CD4-positive, CD25-positive, alpha-beta regulatory T cell (primary cell): ENCODE measurements around the gene SMG6. TPM values are rescaled to one million over a fixed set of nuclear protein-coding genes. Genes with fewer than 3 reads are reported as not detected.

Experiments used
- ATAC-seq, 2 donors: fragments of 150-1000 bp; cut with Tn5 transposase; one replicate each; pipeline ENCODE4 v1.10.0; 2021; ENCODE audit warnings: low read depth in 2 of 2, moderate number of reproducible peaks in 2 of 2, moderate library complexity in 1 of 2
- DNase-seq, 3 donors: peaks; one replicate each; pipeline versions ENCODE4 v3.0.0 to v3.0.0-alpha.2; 2012 to 2022; ENCODE audit warnings: mixed read lengths in 1 of 3
- H3K27ac ChIP-seq: one replicate; pipeline ENCODE4 v1.7.0; 2013; ENCODE audit warnings: mild to moderate bottlenecking, low read length; ENCODE audit not compliant: insufficient read depth, poor library complexity, severe bottlenecking
- H3K27me3 ChIP-seq: one replicate; pipeline ENCODE4 v1.7.0; 2013; ENCODE audit warnings: low read length; ENCODE audit not compliant: control insufficient read depth, insufficient read depth
- H3K36me3 ChIP-seq: one replicate; pipeline ENCODE4 v1.7.0; 2013; ENCODE audit warnings: mild to moderate bottlenecking, low read length, moderate library complexity; ENCODE audit not compliant: control insufficient read depth, insufficient read depth
- H3K4me1 ChIP-seq: 2 replicates; pipeline ENCODE4 v1.7.0; 2013; ENCODE audit warnings: mild to moderate bottlenecking, low read length; ENCODE audit not compliant: insufficient read depth, control insufficient read depth, poor library complexity, severe bottlenecking
- H3K4me3 ChIP-seq: one replicate; pipeline ENCODE4 v1.7.0; 2013; ENCODE audit warnings: low read depth, mild to moderate bottlenecking, low read length, moderate library complexity
- H3K9me3 ChIP-seq, 2 experiments: 1 replicate in 1 of 2; 2 replicates in 1 of 2; pipeline ENCODE4 v1.7.0; 2013; ENCODE audit warnings: low read length in 2 of 2, mild to moderate bottlenecking in 1 of 2, moderate library complexity in 1 of 2; ENCODE audit not compliant: control insufficient read depth in 2 of 2
- H3K27ac Mint-ChIP-seq, 3 donors: one replicate each; pipeline ENCODE4 v1.8.0; 2020 to 2022; ENCODE audit warnings: mild to moderate bottlenecking in 3 of 3, mixed read lengths in 3 of 3, moderate library complexity in 2 of 3
- H3K27me3 Mint-ChIP-seq: one replicate; pipeline ENCODE4 v1.8.0; 2022; ENCODE audit warnings: mild to moderate bottlenecking, mixed read lengths
- H3K36me3 Mint-ChIP-seq: one replicate; pipeline ENCODE4 v1.8.0; 2020; ENCODE audit warnings: mixed read lengths
- H3K4me1 Mint-ChIP-seq, 4 donors: one replicate each; pipeline ENCODE4 v1.8.0; 2020 to 2022; ENCODE audit warnings: mixed read lengths in 4 of 4, mild to moderate bottlenecking in 1 of 4
- H3K4me3 Mint-ChIP-seq, 4 donors: one replicate each; pipeline ENCODE4 v1.8.0; 2020 to 2022; ENCODE audit warnings: mild to moderate bottlenecking in 4 of 4, mixed read lengths in 4 of 4, moderate library complexity in 3 of 4
- H3K9me3 Mint-ChIP-seq, 7 donors: one replicate each; pipeline ENCODE4 v1.8.0; 2020 to 2022; ENCODE audit warnings: mixed read lengths in 7 of 7, mild to moderate bottlenecking in 3 of 7, moderate library complexity in 2 of 7
- polyA plus RNA-seq, 4 donors: library from polyadenylated mRNA; unstranded; fragments of 300-500 nt; fragmentation: Illumina TruSeq; gene quantifications; one replicate each; pipeline ENCODE4 v1.2.3, GENCODE V29; 2021
- total RNA-seq: library from RNA; stranded (reverse); gene quantifications from one replicate; pipeline ENCODE4 v1.2.3, GENCODE V29; 2022

The SMG6 gene
- total and polyA plus RNA-seq, 5 donors from 2014 or later: 3.3 to 42.9 (median 4.9) TPM

DNA sequence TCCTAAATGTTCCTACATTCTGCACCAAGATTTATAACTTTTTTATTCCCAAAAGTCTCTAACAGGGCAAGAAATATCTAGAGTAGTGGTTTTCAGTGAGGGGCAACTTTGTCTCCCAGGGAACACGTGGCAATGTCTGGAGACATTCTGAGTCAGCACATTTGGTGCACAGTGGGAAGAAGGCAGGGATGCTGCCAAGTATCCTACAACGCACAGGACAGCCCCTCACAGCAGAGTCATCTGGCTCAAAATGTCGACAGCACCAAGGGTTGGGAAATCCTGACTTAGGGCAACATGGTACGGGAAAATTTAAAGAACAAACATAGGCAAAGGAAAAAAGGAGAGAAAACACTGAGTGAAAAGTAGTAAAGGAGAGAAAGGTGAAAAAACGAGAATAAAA, 61.8 kb downstream of the SMG6 start:
- Histone ChIP-seq H3K27me3 (no peaks in the 10 kb centered on the region), H3K4me1 (no peaks in the 10 kb centered on the region), H3K27ac (no peak overlapping the region), H3K4me3 (no peak overlapping the region), H3K36me3 (peaks cover 41% of the 10 kb centered on the region), H3K9me3 (no peaks in the 10 kb centered on the region)
- H3K36me3 Mint-ChIP-seq: peaks cover 32% of the 10 kb centered on the region
- no peak for ATAC-seq
- H3K9me3 Mint-ChIP-seq: no peaks in the 10 kb centered on the region
- no peak overlapping the region for H3K4me3 Mint-ChIP-seq
- no peaks in the 10 kb centered on the region for H3K27me3 Mint-ChIP-seq
- no peak overlapping the region for H3K27ac Mint-ChIP-seq
- H3K4me1 Mint-ChIP-seq: peaks cover 0 to 20% (median 9%) of the 10 kb centered on the region in 4 donors
- DNase-seq: no peak

GRCh38 chr17:2240541-2240940, 63.0 kb downstream of the SMG6 start:
- no peaks in the 10 kb centered on the region for H3K4me1 ChIP-seq
- H3K36me3 ChIP-seq: peaks cover 43% of the 10 kb centered on the region
- H3K27me3 ChIP-seq: no peaks in the 10 kb centered on the region
- H3K9me3 ChIP-seq: no peaks in the 10 kb centered on the region
- peak overlapping the region; percentile 22 for H3K4me3 ChIP-seq
- peaks cover 32% of the 10 kb centered on the region for H3K36me3 Mint-ChIP-seq
- DNase-seq: no peak
- H3K4me3 Mint-ChIP-seq: peak overlapping the region in 1 of 4 donors; percentile 41
- H3K27me3 Mint-ChIP-seq: no peaks in the 10 kb centered on the region
- no peak overlapping the region for H3K27ac ChIP-seq
- peak in 1 of 2 donors; percentile 7 for ATAC-seq
- no peaks in the 10 kb centered on the region for H3K9me3 Mint-ChIP-seq
- H3K27ac Mint-ChIP-seq: peak overlapping the region in 1 of 3 donors; percentile 62
- H3K4me1 Mint-ChIP-seq: peaks cover 0 to 20% (median 9%) of the 10 kb centered on the region in 4 donors

DNA sequence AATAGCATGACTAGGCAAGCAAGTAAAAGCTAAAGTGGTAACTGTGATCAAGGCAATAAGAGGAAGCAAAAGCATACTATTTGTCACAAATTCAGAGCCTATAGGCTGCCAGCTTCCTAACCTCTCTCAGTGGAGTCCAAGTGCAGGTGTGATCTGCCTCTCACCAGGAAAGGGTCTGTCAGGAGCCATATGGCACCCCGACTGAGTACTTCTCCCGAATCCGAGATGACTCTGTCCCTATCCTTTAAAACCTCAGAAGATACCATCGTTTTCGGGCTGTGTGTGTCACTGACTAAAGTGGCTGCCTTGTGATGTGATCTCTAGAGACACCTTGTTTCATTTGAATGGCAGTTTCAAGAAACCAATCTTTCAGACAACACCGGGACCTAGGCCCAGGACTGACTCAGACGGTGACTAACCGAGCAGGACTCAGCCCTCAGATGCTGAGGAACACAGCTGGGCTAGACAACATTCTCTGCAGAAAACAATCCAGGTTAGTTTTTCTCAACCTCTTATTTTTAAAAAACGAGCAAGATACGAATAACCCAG, 63.6 kb downstream of the SMG6 start:
- H3K27me3 ChIP-seq: no peaks in the 10 kb centered on the region
- Mint-ChIP-seq H3K4me1 (peaks cover 0 to 20% (median 8%) of the 10 kb centered on the region in 4 donors), H3K9me3 (no peaks in the 10 kb centered on the region), H3K36me3 (peaks cover 32% of the 10 kb centered on the region), H3K27ac (peak overlapping the region in 2 of 3 donors; percentile 62 to 72), H3K4me3 (peak overlapping the region in 2 of 4 donors; percentile 38 to 41), H3K27me3 (no peaks in the 10 kb centered on the region)
- no peak overlapping the region for H3K27ac ChIP-seq
- ATAC-seq: peak; percentile 83
- peak overlapping the region; percentile 22 for H3K4me3 ChIP-seq
- H3K36me3 ChIP-seq: peaks cover 47% of the 10 kb centered on the region
- no peaks in the 10 kb centered on the region for H3K4me1 ChIP-seq
- H3K9me3 ChIP-seq: no peaks in the 10 kb centered on the region
- DNase-seq: peak in 1 of 3 donors; percentile 64

- no peak overlapping the region for H3K27ac Mint-ChIP-seq
- no peaks in the 10 kb centered on the region for H3K27me3 Mint-ChIP-seq
- H3K27ac ChIP-seq: no peak overlapping the region
- no peaks in the 10 kb centered on the region for H3K9me3 ChIP-seq
- H3K36me3 ChIP-seq: peaks cover 47% of the 10 kb centered on the region
- no peak overlapping the region for H3K4me3 Mint-ChIP-seq
- no peaks in the 10 kb centered on the region for H3K9me3 Mint-ChIP-seq
- ATAC-seq: no peak
- no peaks in the 10 kb centered on the region for H3K4me1 ChIP-seq
- no peak for DNase-seq
- peaks cover 32% of the 10 kb centered on the region for H3K36me3 Mint-ChIP-seq
- peaks cover 0 to 15% (median 6%) of the 10 kb centered on the region in 4 donors for H3K4me1 Mint-ChIP-seq
- no peaks in the 10 kb centered on the region for H3K27me3 ChIP-seq
- no peak overlapping the region for H3K4me3 ChIP-seq
These were observed 64.4 kb downstream of the SMG6 start for GRCh38 chr17:2239170-2239551.

- Mint-ChIP-seq H3K9me3 (no peaks in the 10 kb centered on the region), H3K27me3 (no peaks in the 10 kb centered on the region), H3K36me3 (peaks cover 27% of the 10 kb centered on the region), H3K27ac (no peak overlapping the region), H3K4me1 (peaks cover 0 to 12% (median 4%) of the 10 kb centered on the region in 4 donors), H3K4me3 (no peak overlapping the region)
- Histone ChIP-seq H3K36me3 (peaks cover 46% of the 10 kb centered on the region), H3K27ac (no peak overlapping the region), H3K4me3 (no peak overlapping the region), H3K27me3 (no peaks in the 10 kb centered on the region), H3K9me3 (no peaks in the 10 kb centered on the region), H3K4me1 (no peaks in the 10 kb centered on the region)
- no peak for ATAC-seq
- DNase-seq: no peak
These were observed 65.0 kb downstream of the SMG6 start for GRCh38 chr17:2238432-2239169.

GRCh38 chr17:2237950-2238349, 65.6 kb downstream of the SMG6 start:
- H3K9me3 ChIP-seq: no peaks in the 10 kb centered on the region
- Mint-ChIP-seq H3K27ac (no peak overlapping the region), H3K4me3 (no peak overlapping the region), H3K4me1 (peaks cover 0 to 12% (median 4%) of the 10 kb centered on the region in 4 donors), H3K36me3 (peaks cover 23% of the 10 kb centered on the region), H3K27me3 (no peaks in the 10 kb centered on the region), H3K9me3 (no peaks in the 10 kb centered on the region)
- H3K36me3 ChIP-seq: peaks cover 45% of the 10 kb centered on the region
- DNase-seq (no peak), ATAC-seq (no peak)
- no peak overlapping the region for H3K27ac ChIP-seq
- no peak overlapping the region for H3K4me3 ChIP-seq
- H3K27me3 ChIP-seq: no peaks in the 10 kb centered on the region
- H3K4me1 ChIP-seq: no peaks in the 10 kb centered on the region

GRCh38 chr17:2237521-2237921, 66.1 kb downstream of the SMG6 start:
- H3K4me1 Mint-ChIP-seq: peaks cover 0 to 12% (median 2%) of the 10 kb centered on the region in 4 donors
- H3K27ac ChIP-seq: no peak overlapping the region
- no peaks in the 10 kb centered on the region for H3K27me3 ChIP-seq
- DNase-seq: no peak
- no peak overlapping the region for H3K4me3 Mint-ChIP-seq
- no peak for ATAC-seq
- H3K4me3 ChIP-seq: no peak overlapping the region
- H3K36me3 ChIP-seq: peaks cover 43% of the 10 kb centered on the region
- no peaks in the 10 kb centered on the region for H3K27me3 Mint-ChIP-seq
- no peaks in the 10 kb centered on the region for H3K4me1 ChIP-seq
- peak overlapping the region in 1 of 3 donors; percentile 46 for H3K27ac Mint-ChIP-seq
- H3K9me3 Mint-ChIP-seq: no peaks in the 10 kb centered on the region
- H3K9me3 ChIP-seq: no peaks in the 10 kb centered on the region
- peaks cover 19% of the 10 kb centered on the region for H3K36me3 Mint-ChIP-seq
